Upper lobe of left lung (tissue), 6 donors: ENCODE data around the gene ROCK2. TPM values are rescaled to one million over a fixed set of nuclear protein-coding genes. Genes with fewer than 3 reads are reported as not detected.
"Not testable (repeated sequence)": the region's sequence is repeated elsewhere in the genome, so short reads cannot be mapped to it uniquely, and the experiment has no call there.

Source experiments
- ATAC-seq, 2 donors: fragments of 200-7000 bp; cut with Tn5 transposase; one replicate each; pipeline ENCODE4 v1.9.1; 2022; ENCODE audit warnings: mild to moderate bottlenecking in 2 of 2, moderate library complexity in 2 of 2; ENCODE audit not compliant: low FRiP score in 2 of 2
- DNase-seq, 2 donors: peaks; one replicate each; pipeline ENCODE4 v3.0.0-alpha.2; 2019 to 2020
- H3K27ac ChIP-seq, 4 donors: fragments of 200-600 bp; sonication (generic); one replicate each; pipeline ENCODE4 v1.5.1; 2016 to 2019
- H3K27me3 ChIP-seq, 4 donors: fragments of 200-600 bp; sonication (generic); one replicate each; pipeline ENCODE4 v1.5.1; 2017 to 2019
- H3K36me3 ChIP-seq, 4 donors: fragments of 200-600 bp; sonication (generic); one replicate each; pipeline ENCODE4 v1.5.1; 2016 to 2019
- H3K4me1 ChIP-seq, 4 donors: fragments of 200-600 bp; sonication (generic); one replicate each; pipeline ENCODE4 v1.5.1; 2018 to 2019
- H3K4me3 ChIP-seq, 4 donors: fragments of 200-600 bp; sonication (generic); one replicate each; pipeline ENCODE4 v1.5.1; 2017 to 2019; ENCODE audit warnings: mild to moderate bottlenecking in 2 of 4, moderate library complexity in 1 of 4
- H3K9me3 ChIP-seq, 4 donors: fragments of 200-600 bp; sonication (generic); one replicate each; pipeline ENCODE4 v1.5.1; 2018 to 2019
- EP300 ChIP-seq, 4 donors: sonication (generic); formaldehyde crosslinking; IDR thresholded peaks; one replicate each; pipeline ENCODE4 v1.5.1; 2017; ENCODE audit warnings: antibody characterized with exemption in 4 of 4, control low read depth in 2 of 4
- POLR2A ChIP-seq, 4 donors: fragments of 450-650 bp; IDR thresholded peaks; one replicate each; pipeline ENCODE4 v1.5.1; 2016 to 2017; ENCODE audit warnings: antibody characterized with exemption in 4 of 4, mild to moderate bottlenecking in 2 of 4
- POLR2AphosphoS5 ChIP-seq, 2 donors: sonication (generic); formaldehyde crosslinking; IDR thresholded peaks; one replicate each; pipeline ENCODE4 v1.5.1; 2017; ENCODE audit warnings: antibody characterized with exemption in 2 of 2
- WGBS, 2 donors: methylation state at CpG; one replicate each; pipeline ENCODE4 v1.1.5; 2017 to 2018; 5-methylcytosine and 5-hydroxymethylcytosine counted together
- total RNA-seq, 6 donors: library from RNA; depleted of rRNA in 4 of 6; stranded (reverse); fragments of >200 nt in 4 of 6; gene quantifications; one replicate each; pipeline versions ENCODE4 v1.1.0 to v1.2.1, GENCODE V29; 2016 to 2021
- TF ChIP-seq, protein P1 (sequence below), 6 experiments: fragments of 450-650 bp in 4 of 6; fragments of 200-600 bp in 2 of 6; sonication (generic) in 2 of 6; IDR thresholded peaks; one replicate each; pipeline ENCODE4 v1.5.1; 2016 to 2019; ENCODE audit warnings: antibody characterized with exemption in 6 of 6
- donor health status: DM: no; HTN: no; CAD: no; lungs with moderate emphysema.
- donor health status: DM: no; HTN: yes; CAD: no; lungs with severe emphysema.

Gene ROCK2
- total RNA-seq, 6 donors from 2014 or later: 37.6 to 99.7 (median 56.2) TPM

- H3K9me3 ChIP-seq: no peaks in the 10 kb centered on the region
- peaks cover 0 to 4% (median 0%) of the 10 kb centered on the region in 4 donors for H3K36me3 ChIP-seq
- ATAC-seq (no peak), DNase-seq (no peak)
- H3K27me3 ChIP-seq: no peaks in the 10 kb centered on the region
- WGBS, 2 donors: 98% methylated on average over 9 of the region's 9 CpGs
- H3K4me3 ChIP-seq: no peak overlapping the region
- TF ChIP-seq POLR2AphosphoS5 (IDR thresholded peaks at IDR 0.05): no peak
- no peak for TF ChIP-seq POLR2A (IDR thresholded peaks at IDR 0.05)
- TF ChIP-seq EP300 (IDR thresholded peaks at IDR 0.05): no peak
- TF ChIP-seq, protein P1, sequence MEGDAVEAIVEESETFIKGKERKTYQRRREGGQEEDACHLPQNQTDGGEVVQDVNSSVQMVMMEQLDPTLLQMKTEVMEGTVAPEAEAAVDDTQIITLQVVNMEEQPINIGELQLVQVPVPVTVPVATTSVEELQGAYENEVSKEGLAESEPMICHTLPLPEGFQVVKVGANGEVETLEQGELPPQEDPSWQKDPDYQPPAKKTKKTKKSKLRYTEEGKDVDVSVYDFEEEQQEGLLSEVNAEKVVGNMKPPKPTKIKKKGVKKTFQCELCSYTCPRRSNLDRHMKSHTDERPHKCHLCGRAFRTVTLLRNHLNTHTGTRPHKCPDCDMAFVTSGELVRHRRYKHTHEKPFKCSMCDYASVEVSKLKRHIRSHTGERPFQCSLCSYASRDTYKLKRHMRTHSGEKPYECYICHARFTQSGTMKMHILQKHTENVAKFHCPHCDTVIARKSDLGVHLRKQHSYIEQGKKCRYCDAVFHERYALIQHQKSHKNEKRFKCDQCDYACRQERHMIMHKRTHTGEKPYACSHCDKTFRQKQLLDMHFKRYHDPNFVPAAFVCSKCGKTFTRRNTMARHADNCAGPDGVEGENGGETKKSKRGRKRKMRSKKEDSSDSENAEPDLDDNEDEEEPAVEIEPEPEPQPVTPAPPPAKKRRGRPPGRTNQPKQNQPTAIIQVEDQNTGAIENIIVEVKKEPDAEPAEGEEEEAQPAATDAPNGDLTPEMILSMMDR (IDR thresholded peaks at IDR 0.05): no peak
- H3K4me1 ChIP-seq: peaks cover 0 to 9% (median 2%) of the 10 kb centered on the region in 4 donors
- no peak overlapping the region for H3K27ac ChIP-seq
Observed at GRCh38 chr2:11174222-11174621, 170.2 kb downstream of the ROCK2 start.

- Histone ChIP-seq H3K27me3 (no peaks in the 10 kb centered on the region), H3K36me3 (no peaks in the 10 kb centered on the region), H3K9me3 (no peaks in the 10 kb centered on the region), H3K4me1 (no peaks in the 10 kb centered on the region), H3K4me3 (peak overlapping the region in 1 of 4 donors; percentile 25), H3K27ac (no peak overlapping the region)
- 65 to 67% methylated on average over 13 of the region's 13 CpGs for WGBS, 2 donors
- DNase-seq (no peak), ATAC-seq (peak; percentile 16 to 30)
- TF ChIP-seq, protein P1 (IDR thresholded peaks at IDR 0.05): no peak
- TF ChIP-seq EP300 (IDR thresholded peaks at IDR 0.05): no peak
- TF ChIP-seq POLR2AphosphoS5 (IDR thresholded peaks at IDR 0.05): no peak
- no peak for TF ChIP-seq POLR2A (IDR thresholded peaks at IDR 0.05)
Observed at GRCh38 chr2:11169333-11169732, 175.1 kb downstream of the ROCK2 start.

- Histone ChIP-seq H3K9me3 (no peaks in the 10 kb centered on the region), H3K27me3 (no peaks in the 10 kb centered on the region), H3K27ac (no peak overlapping the region), H3K4me1 (no peaks in the 10 kb centered on the region), H3K4me3 (no peak overlapping the region), H3K36me3 (no peaks in the 10 kb centered on the region)
- TF ChIP-seq POLR2AphosphoS5 (IDR thresholded peaks at IDR 0.05) (no peak), POLR2A (IDR thresholded peaks at IDR 0.05) (no peak)
- TF ChIP-seq, protein P1 (IDR thresholded peaks at IDR 0.05): no peak
- WGBS, 2 donors: 82 to 89% methylated on average over 9 of the region's 9 CpGs
- DNase-seq (no peak), ATAC-seq (no peak)
Observed at GRCh38 chr2:11168488-11168887, 175.9 kb downstream of the ROCK2 start.

DNA sequence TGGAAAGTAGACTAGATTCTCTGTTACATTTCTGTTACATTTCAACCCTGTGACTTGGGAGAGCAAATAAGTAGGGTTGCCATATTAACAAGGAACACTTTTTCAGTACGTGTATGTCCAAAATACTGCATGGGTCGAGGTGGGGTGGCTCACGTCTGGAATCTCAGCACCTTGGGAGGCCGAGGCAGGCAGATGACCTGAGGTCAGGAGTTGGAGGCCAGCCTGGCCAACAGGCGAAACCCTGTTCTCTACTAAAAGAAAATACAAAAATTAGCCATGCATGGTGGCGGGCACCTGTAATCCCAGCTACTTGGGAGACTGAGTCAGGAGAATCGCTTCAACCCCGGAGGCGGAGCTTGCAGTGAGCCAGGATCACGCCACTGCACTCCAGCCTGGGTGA is 178.0 kb downstream of the ROCK2 start:
- no peak for TF ChIP-seq EP300 (IDR thresholded peaks at IDR 0.05)
- TF ChIP-seq, protein P1 (IDR thresholded peaks at IDR 0.05): no peak
- TF ChIP-seq POLR2AphosphoS5 (IDR thresholded peaks at IDR 0.05): no peak
- TF ChIP-seq POLR2A (IDR thresholded peaks at IDR 0.05): no peak
- no peak overlapping the region for H3K4me3 ChIP-seq
- H3K36me3 ChIP-seq: peaks cover 0 to 7% (median 0%) of the 10 kb centered on the region in 4 donors
- no peaks in the 10 kb centered on the region for H3K4me1 ChIP-seq
- ATAC-seq (no peak), DNase-seq (no peak)
- H3K27me3 ChIP-seq: no peaks in the 10 kb centered on the region
- WGBS, 2 donors: 91 to 96% methylated on average over 10 of the region's 10 CpGs
- H3K9me3 ChIP-seq: no peaks in the 10 kb centered on the region
- H3K27ac ChIP-seq: no peak overlapping the region

GRCh38 chr2:11165046-11165445 is 179.4 kb downstream of the ROCK2 start:
- DNase-seq: peak in 1 of 2 donors; percentile 76
- not testable (repeated sequence) for ATAC-seq, H3K27ac ChIP-seq, H3K9me3 ChIP-seq, H3K4me1 ChIP-seq, H3K4me3 ChIP-seq, H3K27me3 ChIP-seq
- 95 to 97% methylated on average over 21 to 28 of the region's 28 CpGs for WGBS, 2 donors
- H3K36me3 ChIP-seq: peaks cover 0 to 17% (median 0%) of the 10 kb centered on the region in 4 donors
